Activated CD8-positive, alpha-beta memory T cell treated with anti-CD3 and anti-CD28 coated beads for 4 hours (primary cell): ENCODE data around the gene MSANTD3.
A peak's percentile ranks its signal among the peaks of the same experiment; 100 is the strongest.
"Not testable (repeated sequence)": the region's sequence is repeated elsewhere in the genome, so short reads cannot be mapped to it uniquely, and the experiment has no call there.

Experiments
- DNase-seq, 2 donors: peaks; one replicate each; pipeline ENCODE4 v3.0.0-alpha.2; 2020; ENCODE audit warnings: low read depth in 2 of 2

Gene MSANTD3

DNA sequence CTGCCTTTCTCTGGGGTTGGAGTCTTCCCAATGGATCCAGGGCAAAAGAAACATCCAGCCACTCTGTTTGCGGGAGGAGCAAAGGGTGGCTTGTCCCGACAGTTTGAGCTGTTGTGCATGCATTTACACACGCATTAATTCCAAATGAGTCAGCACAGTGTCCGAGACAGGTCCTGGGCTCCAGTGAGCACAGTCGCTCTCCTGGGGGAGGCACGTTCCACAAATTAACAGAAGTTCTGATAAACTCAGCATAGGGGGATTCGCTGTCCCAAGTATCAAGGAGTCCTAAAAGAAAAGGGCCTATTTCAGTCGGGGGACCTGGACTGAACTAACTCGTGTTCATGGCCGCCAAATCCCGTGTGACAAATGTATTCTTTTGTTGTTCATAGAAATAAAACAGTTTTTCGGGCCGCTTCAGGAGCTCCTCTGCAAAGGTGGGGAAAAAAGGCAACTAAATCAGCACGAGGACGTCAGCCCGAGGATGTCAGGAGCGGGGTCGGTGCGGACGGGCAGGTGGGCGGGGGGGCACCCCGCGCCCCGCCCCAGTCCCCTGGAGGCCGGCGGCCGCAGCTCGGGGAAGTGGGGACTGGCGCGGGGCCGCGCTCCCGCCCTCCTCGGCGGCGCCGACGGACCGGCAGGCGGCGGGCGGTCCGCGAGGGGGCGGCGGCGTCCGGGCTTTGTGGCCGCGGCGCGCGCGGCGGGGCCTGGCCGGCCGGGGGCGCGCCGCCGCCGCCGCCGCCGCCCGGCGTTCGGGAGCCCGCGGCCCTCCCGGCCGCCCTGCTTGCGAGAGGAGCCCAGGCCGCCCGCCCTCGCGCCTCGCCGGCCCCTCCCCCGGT lies at the start of gene MSANTD3:
Gene MSANTD3 (plus strand): TSS at position 614 of the 836 bp plus-strand sequence. CDS start 14,796 bp downstream, outside the sequence.
- DNase-seq, result peak in 1 of 2 donors; percentile 20

- DNase-seq, result no peak
Observed at GRCh38 chr9:100379862-100380261, 47.1 kb upstream of the MSANTD3 start.

- not testable (repeated sequence) for DNase-seq
Observed at GRCh38 chr9:100392989-100393388, 34.0 kb upstream of the MSANTD3 start.

DNA sequence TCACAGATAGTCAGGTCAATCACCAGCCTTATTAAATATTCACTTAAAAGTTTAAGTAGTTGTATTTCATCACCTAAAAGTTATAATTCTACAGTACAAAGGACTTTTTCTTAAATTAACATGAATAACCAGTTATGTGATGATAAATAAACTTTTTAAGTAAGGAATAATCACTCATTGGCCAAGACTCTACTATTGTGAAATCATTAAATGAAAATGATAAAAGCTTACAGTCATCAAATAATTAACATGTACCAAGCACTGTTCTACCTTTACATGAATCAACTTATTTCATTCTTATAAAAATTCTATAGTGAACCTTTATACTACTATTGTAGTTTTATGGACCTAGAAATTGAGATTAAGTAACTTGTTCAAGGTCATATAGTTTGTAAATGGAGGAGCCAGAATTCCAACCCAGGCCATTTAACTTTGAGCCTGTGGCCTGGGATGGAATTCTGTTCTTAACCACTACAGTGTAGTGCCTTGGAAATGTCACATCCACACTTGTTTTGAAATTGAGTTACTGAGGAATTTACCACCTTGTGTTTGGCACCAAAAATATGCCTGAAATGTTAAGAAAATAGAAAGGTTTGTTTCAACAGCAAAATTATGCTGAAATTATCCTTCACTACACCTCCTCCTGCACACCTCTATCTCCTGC lies 32.8 kb upstream of the MSANTD3 start:
- DNase-seq, result no peak

DNA sequence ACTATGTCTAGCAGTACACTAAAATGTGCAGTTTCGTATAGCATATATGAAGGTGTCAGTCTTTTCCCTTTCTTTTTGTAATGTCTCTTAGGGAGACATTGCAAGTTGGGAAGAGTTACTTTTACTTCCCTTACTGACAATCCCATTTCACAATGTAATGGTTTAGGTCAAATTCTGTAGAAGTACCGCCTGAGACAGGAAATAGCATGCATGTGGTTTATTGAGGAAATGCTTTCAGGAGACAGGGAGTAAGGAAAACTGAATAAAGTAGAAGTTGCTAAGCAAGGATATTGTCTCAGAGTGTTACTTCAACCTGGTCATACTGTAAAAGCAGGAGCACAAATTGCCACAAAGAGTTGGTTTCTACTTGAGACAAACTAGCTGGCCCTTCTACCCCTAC lies 32.1 kb upstream of the MSANTD3 start:
- no peak for DNase-seq

- DNase-seq, result no peak
Observed at GRCh38 chr9:100396769-100397168, 30.2 kb upstream of the MSANTD3 start.

- no peak for DNase-seq
Observed at GRCh38 chr9:100397529-100398266, 29.2 kb upstream of the MSANTD3 start.

DNA sequence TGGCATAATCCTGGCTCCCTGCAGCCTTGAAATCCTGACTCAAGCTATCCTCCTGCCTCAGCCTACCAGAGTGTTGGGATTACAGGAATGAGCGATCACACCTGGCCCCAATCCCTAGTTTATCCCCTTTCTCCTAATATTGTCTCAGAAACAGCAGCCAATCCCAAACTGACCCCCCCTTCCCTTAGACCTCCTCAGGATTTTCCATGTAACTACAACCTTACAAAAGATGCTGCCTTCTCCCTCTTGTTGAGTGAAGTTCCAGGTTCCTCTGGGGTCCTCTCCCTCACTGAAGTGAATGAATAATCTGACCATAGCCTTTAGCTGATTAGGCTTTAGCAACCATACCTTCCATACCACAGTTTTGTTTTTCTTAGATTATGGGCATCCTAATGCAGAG lies 25.9 kb upstream of the MSANTD3 start:
- no peak for DNase-seq

DNA sequence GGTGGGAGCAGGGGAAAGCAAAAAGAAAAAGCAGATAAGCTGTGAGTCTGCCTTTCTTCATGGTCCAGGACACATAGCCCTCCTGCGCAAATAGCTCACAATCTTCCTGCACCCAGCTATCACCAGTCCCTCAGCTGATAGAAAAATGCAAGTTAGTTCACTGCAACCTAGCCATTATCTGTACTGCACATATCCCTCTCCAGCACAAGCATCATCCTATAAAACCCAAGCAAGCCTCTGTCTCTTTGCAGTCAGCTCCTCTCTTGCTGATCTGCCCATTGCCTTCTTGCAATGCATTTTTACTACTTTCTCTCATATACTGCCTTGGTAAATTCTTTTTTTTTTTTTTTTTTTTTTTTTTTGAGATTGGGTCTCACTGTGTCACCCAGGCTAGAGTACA lies 20.0 kb upstream of the MSANTD3 start:
- no peak for DNase-seq

DNA sequence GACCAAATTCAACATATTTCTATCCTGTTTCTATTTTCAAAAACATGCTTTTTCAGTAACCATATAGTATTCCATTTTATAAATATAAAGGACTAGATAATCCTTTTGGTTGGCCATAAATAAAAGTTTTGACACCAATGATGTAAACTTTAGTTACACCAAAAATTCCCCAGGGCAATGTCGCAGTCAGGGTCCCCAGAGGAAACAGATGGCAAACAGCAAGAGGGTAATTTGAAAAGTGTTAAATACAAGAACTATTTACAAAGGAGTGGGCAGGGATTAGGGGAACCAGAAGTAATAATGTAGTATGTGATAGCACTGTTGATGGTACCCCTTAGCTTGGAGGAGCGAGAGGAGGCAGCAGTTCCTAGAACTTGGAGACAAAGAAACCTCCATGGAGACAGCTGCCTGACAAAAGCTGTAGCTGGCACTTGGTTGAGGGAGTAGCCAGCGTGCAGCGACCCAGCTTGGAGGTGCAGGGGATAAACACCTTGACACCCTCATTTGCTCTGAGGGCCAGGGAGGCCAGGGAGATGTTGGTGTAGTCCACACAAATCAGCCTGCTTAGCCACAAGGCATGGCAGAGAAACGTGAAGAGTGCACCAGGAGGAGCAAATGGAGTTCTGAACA lies 18.3 kb upstream of the MSANTD3 start:
- no peak for DNase-seq

- DNase-seq, result no peak
Observed at GRCh38 chr9:100409176-100409556, 17.8 kb upstream of the MSANTD3 start.

- DNase-seq, result peak; percentile 70 to 80
Observed at GRCh38 chr9:100411472-100412283, 15.3 kb upstream of the MSANTD3 start.

- DNase-seq, result no peak
Observed at GRCh38 chr9:100413839-100414420, 13.0 kb upstream of the MSANTD3 start.

DNA sequence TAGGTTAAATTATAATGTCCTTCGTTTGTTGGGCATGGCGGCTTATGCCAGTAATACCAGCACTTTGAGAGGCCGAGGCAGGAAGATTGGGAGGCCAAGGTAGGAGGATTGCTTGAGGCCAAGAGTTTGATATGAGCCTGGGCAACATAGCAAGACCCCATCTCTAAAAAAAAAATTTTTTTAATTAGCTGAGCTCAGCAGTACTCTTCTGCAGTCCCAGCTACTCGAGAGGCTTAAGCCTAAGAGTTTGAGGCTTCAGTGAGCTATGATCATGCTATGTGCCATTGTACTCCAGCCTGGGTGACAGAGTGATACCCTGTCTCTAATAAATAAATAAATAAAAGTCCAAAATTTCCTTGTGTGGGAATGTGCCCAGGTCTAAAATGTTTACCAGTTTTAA lies 9.1 kb upstream of the MSANTD3 start:
- DNase-seq, result no peak

DNA sequence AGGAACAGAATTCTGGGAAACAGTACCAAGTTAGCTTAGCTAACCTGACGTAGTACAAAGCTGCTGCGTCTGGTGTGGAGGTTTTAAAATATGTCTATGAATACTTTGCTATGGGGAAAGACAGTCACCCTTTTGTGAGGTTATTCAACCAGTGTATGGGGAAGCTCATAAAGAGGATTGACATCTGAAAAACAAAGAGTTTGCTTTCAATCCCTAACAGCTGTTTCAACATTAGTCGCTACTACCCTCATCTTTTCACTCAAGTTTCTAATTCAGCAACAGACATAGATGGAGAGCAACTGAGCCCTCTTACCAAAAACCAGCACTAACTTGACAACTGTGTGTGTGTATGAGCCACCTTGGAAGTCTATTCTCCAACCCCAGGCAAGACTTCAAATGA lies 7.8 kb upstream of the MSANTD3 start:
- no peak for DNase-seq

GRCh38 chr9:100421116-100421515 lies 5.8 kb upstream of the MSANTD3 start:
- not testable (repeated sequence) for DNase-seq

GRCh38 chr9:100425758-100426157 lies 1.2 kb upstream of the MSANTD3 start:
- DNase-seq, result no peak

- no peak for DNase-seq
Observed at GRCh38 chr9:100426189-100426529, 784 bp upstream of the MSANTD3 start.

- DNase-seq, result no peak
Observed at GRCh38 chr9:100427366-100428263, 672 bp downstream of the MSANTD3 start.
